Activated CD4-positive, alpha-beta T cell treated with anti-CD3 and anti-CD28 coated beads, Interleukin-2, Interleukin-6, amounts not matched to agents 100 ng/mL and 50 ng/mL, durations not matched to agents 16 hours and 8 hours (primary cell): Measurements from ENCODE around the gene PCK1.

ENCODE experiments used
- DNase-seq: peaks from one replicate; pipeline ENCODE4 v3.0.0-alpha.2; 2020

Gene PCK1

DNA sequence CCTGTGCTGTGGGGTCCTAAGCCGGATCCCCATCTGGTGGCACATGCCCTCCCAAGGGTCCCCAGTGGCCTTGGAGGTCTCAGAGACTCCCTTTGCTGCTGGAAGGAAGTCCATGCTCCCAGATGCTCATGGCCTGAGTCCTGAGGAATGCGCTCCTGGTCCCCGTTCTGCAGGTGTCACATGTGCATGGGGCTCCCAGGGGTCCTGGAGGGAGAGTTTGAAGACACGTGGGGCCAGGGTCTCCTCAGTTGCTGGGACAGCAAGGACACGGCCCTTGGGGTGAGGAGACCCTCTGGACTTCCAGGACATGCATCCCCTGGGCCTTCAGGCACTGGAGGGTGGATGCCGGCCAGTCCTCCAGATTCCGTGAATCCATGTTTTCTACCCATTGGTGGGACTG lies 47.6 kb downstream of the PCK1 start:
- DNase-seq = no peak

DNA sequence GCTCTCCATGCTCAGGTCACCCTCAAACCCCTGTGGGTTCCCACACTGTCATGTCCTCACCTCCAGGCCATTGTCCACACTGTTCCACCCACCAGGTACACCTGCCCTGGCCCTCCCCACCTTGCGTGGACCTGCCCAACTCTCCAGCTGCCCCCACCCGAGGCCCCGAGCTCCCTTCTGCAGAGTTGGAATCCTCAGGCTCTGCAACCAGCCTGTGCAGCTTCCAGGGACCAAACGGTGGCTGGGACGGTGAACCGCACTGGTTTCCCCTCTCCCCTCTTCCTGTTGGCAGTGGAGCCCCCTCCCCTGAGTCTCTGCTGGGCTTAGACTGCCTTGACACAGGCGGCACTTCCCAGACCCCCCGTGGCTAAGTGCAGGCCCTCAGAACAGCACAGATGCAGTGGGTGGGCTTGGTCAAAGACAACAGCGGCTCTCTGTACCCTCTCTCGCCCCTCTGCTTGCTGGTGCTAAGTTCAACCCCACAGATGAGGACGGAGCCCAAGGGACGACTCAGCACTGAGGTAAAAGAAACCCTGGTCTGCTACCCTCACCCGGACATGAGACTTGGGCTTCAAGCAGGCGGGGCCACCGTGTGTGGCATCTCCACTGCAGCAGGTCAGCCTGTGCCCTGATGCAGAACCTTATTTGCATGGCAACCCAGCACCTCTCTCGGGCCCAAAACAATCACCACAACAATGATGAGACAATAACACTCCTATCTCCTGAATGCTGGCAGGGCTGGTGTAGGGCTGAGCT lies 48.4 kb downstream of the PCK1 start:
- DNase-seq = no peak

DNA sequence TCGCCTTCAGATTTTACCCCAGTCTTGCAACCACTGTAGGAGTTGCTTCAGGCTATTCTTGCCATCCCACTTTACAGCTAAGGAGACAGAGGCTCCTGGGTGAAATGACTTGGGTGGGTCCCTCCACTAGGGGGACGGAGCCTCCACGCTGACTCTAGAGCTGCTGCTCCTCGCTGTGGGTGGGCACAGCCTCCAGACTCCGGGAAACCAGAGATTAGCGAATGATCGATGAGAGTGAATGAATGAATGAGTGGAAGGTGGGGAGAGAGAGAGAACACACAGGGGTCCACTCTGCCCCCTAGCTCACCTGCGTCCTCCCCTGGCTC lies 48.9 kb downstream of the PCK1 start:
- DNase-seq = no peak

DNA sequence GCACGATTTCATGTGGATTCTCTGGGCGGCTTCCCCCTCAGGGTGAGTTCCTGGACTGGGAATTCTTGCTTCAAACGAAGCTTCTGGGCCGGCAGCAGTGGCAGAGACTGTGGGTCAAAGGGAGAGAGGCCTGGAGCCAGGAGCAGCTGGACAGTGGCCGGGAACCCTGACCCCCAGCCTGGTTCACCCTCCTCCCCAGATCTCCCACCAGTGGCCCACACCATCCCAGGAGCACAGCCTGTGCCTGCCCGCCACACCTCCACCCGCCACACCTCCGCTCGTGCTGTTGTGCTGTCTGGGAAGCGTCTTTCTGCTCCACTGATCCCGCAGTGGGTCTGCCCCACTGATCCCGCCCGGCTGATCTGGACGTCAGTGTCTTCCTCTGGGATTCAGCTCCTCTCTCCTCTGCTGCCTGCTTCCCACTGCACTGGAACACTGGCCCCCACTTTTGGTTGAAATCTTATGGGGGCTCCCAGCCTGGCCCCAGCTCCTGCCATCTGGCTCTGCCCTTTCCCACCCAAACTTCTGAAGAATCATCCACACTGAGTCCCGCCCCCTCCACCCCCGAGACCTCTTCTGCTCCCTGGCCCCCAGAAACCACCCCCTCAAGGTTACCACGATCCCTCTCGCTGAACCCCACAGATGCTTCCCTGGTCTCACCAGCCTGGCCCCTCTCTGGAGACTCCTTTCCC lies 49.5 kb downstream of the PCK1 start:
- no peak for DNase-seq

DNA sequence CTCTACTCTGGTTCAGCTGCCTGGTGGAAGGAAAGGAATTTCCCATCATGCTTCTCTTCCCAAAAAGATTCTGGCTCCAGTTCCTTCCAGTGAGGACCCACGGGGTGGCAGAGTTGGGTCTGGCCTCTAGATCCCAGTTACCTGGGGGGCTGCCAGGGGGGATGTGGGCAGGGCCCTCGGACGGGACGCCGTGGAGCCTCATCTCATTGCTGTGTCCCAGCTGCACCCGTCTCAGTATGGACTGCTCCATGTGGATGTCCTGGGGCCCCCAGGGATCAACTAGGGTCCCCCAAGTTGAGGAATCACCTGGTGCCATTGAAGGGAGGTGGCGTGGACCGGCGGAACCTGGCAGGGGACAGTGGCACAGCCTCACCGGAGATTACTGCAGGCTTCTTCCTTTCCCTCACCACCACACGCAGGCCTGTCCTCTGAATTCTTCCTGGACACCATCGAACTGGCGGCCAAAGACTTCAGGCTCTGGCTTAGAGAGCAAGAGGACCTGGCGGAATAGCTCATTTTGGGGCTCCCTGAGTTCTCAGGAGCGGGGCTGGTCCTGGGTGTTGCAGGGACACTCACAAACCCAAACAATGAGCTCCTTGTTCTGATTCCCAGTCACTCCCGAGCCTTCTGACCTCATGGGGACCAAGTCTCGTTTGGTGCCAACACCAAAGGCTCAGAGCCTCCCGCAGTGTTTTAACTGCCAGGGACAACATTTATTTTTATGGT lies 50.8 kb downstream of the PCK1 start:
- DNase-seq = no peak

DNA sequence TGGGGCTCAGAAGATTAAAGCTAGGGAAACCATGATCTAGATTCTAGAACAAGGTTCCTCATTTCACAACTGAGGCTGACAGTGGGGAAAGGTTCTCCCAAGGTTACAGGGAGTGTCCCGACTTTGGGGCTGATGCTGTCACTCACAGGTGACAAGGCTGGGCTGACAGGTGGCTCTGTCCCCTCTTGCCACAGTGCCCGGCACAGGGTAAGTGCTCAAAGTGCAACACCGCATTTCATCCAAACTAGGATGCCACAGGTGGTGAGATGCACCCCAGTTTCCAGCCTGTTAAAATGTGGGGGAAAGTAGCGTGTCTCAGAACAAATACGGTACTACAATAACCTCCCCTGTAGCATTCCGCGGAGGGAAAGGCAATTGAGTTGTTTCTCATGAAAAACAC lies 51.5 kb downstream of the PCK1 start:
- DNase-seq = no peak

DNA sequence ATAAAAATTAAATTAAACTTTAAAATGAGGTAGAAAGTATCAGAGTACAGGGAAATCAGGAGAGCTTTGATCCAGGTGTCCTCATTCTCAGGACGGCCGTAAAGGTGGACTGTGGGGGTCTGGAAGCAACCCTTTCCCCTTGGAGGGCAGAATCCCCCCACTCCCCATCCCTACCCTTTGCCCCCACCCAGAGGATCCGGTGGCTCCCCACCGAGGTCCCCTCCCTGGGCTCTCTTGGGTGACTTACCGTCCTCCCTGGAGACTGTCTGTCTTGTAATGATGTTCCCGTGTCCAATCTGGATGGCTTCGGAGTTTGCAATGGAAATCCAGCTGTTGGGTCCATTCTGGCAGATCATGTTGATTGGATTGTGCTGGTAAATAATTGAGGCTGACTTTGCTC lies 52.0 kb downstream of the PCK1 start:
- DNase-seq = no peak

DNA sequence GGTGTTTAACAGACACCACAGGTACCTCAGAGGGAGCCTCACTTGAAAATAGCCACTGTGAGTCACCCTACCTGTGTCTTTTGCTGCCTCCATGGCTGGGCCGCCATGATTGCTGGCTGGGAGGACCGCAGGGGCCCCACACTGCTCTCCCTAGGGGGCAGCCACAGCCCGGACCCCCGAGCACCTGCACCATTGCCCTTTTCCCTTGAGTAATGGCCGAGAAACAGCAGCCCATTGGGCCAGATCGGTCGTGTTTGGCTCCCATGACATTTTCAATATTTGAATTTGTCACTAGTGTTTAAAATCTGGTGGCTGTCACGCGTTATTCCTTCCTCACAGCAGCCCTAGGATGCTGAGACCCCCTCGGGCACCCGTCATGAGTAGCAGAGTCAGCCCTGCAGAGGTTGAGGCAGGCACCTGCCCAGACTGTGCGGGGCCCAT lies 52.6 kb downstream of the PCK1 start:
- DNase-seq = no peak

DNA sequence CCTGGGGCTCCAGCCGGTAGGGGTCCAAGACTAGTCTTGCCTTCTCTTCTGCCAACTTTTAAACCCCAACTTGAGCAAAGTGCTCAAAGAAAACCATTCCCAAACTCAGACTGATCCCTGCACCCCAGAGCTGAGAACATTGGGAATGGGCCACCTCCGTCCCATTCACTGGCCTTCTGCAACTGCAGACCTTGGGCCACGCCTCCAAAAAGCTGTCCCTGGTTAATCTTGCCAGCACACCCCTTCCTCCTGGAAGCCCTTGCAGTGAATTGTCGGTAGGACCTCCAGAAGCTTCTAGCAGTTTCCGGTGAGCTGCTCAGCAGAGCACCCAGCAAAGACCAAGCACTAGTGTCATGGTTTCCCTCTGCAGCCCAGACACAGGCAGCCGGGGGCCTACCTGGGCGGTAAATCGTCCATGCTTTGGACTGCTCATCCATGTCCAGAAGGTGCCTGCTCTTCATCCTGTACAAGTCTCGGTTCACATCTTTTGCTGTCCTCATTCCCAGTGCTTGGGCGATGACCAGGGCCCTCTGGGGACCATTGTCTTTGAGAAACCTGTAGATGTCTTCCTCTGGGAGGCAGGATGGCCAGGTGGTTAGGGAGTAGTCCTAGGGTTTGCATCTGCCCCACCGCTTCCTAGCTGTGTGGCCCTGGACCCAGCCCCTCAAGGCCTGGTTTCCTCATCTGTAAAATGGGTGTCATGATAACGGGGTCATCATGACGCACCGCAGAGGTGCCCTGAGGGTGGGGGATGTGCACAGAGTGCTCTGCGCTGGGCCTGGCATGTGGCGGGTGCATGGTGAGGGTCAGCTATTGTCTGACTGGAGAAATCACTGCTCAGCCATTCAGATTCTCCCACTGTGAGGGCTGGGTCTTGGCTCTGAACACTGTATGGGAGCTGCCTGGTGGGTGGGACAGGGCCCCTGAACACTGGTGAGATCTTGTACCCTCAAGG lies 53.9 kb downstream of the PCK1 start:
- DNase-seq = no peak

DNA sequence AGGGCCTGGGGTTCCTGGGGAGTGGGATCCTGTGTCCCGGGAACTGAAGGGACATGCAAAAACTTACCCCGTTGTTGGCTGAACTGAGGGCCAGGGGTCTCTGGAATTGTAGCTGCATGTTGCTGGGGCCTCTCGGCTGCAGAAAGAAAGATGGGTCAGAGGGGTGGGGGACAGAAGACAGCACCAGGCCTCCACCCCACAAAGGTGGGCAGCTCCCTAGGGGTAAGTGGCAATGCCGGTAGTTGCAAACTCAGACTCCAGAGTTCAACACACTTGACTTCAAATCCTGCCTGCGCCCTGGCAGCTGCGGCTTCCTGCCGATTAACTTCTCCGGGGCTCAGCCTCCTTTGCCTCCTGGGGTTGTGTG lies 54.5 kb downstream of the PCK1 start:
- no peak for DNase-seq

DNA sequence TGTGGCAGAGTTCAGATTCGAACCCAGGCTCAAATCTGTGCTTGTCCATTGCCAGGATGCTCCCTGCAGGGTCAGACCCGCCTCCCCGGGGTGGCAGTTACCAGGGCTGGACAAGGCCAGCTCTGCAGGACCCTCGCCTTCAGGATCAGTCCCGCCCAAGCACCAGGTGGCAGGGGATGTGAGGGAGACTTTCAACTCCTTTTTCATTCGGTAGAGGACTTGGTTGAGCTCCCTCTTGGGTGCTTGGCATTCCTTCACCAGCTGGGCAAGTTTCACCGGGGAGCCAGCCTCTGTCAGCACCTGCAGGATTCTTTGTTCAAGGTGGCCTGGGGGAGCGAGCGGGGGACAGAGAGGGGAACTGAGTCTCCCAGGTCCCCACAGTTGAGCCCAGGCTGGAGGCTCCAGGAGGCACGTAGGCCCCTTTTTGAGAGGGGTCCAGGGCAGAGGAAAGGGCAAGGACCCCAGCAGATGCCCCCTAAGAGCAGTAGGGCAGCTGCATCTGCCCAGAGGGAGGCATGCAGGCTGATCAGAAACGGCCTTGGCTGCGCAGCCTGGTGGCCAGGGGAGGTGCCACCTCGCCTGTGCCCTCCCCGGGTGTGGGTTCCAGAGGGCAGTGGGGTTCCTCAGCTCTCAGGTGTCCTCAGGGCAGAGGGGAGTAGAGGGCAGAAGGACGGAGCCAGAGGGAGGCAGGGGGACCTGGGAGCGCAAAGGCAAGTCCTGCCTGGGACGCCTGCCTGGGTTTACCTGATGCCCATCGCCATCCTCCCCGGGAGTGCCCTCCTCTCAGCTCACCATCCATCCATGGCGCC lies 55.4 kb downstream of the PCK1 start:
- no peak for DNase-seq

DNA sequence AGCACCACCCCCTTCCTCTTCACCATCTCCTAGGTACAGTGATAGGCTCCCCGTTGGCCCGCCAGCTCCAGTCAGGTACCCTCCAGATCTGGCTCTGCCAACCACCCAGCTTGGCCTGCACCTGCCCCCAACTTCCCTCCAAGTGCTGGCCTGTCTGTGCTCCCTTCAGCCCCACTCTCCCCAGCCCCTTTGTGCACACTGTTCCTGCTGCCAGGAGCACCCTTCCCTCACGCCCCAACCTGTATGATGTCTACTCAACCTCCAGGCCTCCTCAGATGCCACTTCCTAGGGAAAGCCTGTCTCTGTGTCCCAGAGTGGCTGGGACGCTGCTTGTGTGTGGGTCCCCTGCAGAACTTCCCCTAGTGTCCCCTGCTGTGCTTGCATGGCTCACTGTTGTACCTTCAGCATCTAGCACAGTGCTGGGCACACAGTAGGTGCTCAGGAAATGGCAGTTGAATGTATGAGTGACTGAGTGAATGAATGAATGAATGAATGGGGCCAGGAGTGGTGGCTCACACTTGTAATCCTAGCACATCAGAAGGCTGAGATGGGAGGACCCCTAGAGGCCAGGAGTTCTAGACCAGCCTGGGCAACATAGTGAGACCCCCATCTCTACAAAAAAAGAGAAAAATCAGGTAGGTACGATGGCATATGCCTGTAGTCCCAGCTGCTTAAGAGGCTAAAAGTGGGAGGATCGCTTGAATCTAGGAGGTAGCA lies 56.3 kb downstream of the PCK1 start:
- no peak for DNase-seq
